Stimulated activated CD8-positive, alpha-beta memory T cell treated with anti-CD3 and anti-CD28 coated beads, Interleukin-7, amount 100 ng/mL, for 4 hours (primary cell): ENCODE results near the gene ACTR5.

Experiments used
- DNase-seq, 2 donors: peaks; one replicate each; pipeline ENCODE4 v3.0.0-alpha.2; 2020; ENCODE audit warnings: low read depth in 2 of 2

The ACTR5 gene

DNA sequence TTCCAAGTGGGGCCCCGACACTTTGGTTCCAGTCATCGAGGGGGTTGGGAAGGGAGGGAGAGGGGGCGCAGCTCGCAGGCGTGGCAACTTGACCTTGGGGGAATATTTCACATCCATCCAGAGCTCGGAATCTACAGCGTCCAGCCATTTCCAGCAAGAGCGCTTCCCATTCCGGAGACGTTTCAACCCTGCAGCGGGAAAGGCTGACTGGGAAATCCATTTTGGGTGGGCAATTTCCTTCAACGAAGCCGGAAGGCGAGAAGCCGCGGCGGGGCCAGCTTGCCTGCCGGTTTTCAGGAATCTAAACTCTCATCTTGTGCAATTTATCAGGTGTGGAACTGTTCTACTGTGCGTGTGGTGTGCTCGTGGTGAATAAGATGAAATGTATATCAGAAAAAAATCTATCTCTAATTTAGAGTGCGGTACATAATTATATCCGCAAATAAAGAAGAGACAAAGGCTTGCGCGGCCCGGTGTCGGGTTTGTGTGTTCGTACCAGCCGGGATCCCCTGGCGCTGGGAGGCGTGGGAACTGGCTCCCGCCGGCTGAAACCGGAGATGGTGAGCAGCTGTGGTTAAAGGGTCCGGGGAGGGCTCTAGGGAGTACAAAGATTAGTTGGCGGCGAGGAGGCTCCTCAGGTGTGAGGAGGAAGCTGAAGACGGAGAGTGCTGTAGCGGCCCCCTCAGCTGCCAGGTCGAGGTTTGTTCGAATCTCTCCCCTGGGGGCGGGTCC is 19.2 kb upstream of the ACTR5 start:
- DNase-seq: no peak

DNA sequence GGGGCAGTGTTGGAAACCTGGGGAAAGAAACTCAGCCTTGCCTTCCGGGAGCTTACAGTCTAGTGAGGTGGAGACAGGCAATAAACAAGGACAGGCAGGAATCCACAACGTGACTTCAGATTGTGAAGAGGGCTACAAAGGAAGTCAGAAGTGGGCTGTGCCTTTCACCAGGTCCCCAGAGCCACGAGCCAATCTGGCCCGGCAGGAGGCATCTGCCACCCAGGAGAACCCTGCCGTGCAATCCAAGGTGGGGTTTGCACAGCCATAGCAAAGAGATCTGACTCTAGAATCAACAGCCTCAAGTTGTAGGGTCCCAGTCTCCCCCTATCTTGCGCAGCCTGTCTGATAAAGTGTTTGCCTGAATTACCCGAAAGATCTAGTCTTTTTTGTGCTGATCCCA is 18.5 kb upstream of the ACTR5 start:
- no peak for DNase-seq

DNA sequence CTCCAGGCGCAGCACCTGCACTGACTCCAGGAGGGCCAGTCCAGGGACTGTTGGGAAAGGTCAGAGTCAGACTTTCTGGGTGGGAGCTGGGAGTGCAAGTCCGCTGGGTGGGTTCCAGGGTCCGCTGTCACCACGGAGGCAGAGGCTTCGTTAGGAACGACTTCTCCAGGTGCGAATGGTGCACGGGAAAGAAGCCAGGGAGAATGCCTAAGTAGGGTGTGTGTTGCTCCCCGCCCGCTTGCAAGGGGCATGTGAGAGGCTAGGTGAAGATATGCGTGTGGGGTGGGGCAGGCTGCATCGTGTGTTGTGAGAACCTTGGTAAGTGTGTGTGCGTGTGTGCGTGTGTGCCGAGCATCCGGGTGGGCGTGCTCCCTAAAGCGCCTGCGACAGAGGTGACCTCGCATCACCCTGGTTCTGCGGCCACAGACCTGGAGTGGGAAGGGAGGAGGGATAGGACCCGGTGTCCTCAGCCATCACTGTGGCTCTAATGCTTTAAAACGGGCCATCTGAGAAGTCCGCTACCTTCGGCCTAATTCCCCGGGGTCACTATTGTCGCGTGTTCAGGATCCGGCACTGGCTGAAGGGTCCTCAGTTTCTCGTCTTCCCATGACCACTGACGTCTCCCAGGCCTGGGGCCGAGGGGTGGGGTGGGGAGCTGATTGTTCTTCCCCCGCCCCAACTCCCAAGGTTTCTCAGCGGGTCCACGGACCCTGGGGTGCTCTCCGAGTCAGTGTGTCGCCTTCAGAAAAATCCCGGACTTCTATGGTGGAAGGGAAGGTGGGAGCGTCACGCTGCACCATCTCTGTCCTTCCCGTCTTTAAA is 17.9 kb upstream of the ACTR5 start:
- no peak for DNase-seq

DNA sequence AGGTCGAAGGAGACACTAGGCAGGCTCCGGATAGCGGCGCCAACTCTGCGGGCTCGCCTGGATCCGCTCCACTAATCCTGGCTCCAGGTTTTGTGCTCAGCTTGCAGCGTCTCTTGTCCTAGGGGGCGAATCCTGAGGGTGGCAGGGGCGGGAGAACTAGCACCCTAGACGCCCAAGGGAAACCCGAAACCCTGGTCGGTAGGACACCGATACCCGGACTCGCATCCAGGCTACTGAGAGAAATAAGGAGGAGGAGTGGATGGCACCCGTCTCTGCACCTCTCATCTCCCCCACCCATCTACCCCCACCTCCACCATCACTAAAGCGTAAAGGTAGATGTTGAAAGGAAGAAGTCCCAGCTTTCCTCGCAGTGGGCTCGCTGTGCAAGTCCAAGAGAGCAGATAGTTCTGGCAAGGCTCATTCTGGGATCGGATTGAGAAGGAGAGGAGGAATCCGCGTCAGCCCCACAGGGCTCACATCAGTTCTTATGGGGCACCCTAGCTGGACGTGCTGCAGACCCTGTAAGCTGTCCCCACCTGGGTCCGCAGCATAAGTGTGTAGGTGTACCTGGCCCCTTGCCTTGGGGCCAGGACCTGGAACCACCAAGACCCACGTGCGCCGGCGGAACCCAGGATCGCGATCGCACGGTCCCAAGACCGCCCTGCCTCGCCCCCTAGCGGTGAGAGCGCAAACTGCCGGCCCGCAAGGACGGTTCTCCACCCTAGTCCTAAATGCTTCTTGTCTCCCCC is 17.1 kb upstream of the ACTR5 start:
- DNase-seq: peak; percentile 51 to 61

DNA sequence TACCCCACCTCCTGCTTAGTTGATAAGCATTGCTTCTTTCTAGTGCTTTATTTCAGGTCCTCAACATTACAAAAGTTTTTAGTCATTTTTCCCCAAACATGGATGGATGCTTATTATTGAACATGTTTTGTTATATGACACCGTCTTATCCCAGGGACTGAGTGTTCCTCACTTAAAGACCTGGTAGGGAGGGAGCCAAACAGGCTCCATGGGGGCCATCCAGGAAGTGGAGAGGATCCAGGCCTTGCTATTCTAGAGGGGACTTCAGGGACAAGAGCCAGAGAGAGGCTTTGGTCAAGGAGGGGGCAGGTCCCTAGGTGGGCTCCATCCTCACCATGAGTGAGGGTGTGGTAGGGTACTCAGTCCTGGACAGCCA is 16.5 kb upstream of the ACTR5 start:
- no peak for DNase-seq

DNA sequence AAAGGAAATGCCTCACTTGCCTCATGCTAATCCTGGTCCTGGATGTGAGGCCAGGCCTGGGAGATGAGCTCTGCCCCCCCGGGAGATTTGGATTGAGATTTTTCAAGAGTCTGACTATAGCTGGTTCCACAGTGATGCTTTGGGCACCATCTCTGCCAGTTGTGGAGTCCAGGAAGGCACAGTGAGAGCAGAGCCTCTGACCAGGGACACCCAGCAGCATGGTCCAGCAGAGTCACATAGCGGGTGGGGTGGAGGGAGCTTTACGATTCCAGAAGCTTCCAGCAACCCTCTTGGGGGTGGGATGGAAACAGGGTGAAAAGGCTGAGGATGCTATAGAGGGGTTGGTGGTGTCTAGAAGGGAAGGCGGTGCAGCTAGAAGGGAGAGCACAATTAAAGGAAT is 15.3 kb upstream of the ACTR5 start:
- DNase-seq: no peak

DNA sequence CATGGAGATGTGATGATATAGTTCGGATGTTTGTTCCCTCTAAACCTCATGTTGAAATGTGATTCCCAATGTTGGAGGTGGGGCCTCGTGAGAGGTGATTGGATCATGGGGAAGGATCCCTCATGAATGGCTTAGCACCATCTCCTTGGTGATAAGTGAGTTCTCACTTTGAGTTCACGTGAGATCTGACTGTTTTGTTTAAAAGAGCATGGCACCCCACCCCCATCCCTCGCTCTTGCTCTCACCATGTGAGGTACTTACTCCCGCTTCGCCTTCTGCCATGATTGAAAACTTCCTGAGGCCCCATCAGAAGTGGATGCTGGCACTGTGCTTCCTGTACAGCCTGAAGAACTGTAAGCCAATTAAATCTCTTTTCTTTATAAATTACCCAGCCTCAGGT is 13.1 kb upstream of the ACTR5 start:
- no peak for DNase-seq

DNA sequence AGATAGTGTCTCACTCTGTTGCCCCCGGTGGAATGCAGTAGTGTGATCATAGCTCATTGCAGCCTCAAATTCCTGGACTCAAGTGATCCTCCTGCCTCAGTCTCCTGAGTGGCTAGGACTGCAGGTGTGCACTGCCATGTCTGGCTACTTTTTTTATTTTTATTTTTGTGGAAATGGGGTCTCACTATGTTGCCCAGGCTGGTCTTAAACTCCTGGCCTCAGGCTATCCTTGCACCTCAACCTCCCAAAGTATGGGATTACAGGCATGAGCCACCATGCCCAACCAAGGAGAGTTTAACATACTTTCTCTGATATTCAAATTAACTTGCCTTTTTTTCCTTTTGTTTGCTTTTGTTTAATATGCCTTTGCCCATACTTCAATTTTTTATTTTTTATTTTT is 10.4 kb upstream of the ACTR5 start:
- no peak for DNase-seq

DNA sequence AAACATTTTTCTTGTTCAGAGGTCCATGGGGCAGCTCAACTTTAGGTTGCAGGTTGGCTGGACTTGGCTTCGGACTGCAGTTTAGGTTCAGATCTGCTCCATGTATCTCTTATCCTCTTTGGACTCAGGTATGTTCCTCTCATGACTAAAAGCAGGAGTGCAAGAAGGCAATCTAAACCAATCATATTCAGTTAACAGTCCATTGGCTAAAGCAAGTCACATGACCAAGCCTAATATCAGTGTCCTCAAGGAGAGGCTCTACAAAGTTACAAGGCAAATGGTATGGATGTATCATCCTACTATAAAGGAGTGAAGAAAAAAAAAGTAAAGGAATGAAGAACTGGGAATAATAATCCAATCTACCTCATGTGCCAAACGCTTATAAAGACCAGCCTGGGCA is 2.5 kb upstream of the ACTR5 start:
- no peak for DNase-seq

DNA sequence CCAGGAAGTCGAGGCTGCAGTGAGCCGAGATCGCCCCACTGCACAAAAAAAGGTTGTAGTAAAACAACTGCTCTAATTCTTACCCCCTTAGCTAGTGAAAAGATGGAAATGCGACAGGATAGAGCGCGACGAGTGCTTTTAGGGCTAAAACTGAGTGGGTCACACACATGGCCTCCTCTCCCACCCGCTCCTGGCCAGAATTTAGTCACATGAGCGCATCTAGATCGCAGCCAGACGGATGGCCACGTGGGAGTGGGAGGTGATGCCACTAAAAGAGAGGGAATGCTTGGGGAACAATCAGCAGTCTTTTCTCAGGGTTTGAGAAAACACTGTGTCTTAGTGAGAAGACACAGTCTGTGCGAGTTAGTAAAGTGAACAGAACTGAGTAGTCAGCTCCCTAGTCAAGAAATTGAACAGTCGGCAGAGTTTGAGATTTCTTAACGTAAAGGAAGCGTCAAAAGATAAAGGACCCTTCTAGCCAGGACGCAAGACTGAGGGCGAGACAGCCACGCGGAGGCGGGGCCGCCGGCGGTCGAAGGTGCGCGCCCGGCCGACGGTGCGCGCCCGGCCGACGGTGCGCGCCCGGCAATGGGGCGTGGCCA is 664 bp upstream of the ACTR5 start:
- no peak for DNase-seq

DNA sequence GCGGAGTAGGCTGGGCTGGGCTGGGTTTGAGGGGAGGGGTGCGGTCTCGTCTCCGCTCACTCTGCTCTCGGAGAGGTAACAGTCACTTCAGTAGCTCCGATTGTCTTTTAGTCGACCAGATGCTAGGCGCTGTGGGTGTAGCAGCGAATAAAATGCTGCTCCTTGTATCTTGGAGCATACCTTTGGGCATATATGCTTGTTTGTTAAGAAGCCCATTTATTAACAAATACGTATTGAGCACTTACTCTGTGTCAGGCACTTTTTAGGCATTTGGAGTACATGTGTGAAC is 545 bp downstream of the ACTR5 start:
- DNase-seq: peak; percentile 40 to 53

DNA sequence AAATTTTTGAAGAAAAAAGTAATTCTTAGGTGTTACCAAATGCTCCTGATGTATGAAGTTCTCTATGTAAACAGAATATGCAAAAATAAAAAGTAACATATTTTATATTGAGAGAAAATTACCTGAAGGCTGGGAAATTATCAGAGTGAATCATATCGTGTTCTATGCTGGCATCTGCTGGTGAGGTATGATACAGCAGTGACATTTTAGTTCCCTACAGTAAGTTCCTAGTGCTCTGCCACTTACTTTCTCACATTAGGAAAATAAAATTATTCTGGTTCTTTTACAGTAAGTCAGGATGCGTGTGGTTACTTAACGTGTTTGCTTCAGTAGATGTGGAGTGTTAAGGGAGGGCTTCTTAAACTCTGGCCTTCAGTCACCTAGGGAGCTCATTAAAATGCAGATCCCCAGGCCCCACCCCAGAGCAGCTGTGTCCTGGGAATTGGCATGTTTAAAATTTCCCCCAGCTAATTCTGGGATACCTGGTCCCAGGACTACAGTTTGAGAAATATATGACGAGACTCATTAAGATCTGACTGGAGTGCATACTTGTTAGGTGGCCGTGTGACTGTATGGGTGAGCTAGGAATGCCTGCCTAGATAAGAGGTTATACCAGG is 3.2 kb downstream of the ACTR5 start:
- no peak for DNase-seq

DNA sequence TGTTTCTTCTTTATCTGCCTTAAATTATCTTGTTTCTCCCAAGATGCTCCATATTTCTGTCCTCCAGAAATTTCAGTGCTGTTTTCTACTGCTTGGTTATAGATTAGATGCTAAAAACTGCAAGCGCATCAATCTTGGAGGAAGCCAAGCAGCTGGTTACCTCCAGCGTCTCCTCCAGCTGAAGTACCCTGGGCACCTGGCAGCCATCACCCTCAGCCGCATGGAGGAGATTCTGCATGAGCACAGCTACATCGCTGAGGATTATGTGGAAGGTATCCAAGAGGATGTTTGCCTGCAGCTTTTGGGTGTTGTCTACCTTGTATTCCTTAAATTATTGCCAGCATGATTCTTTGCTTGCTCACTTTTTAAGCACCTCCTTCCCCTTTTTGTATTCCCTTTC is 3.8 kb downstream of the ACTR5 start:
- no peak for DNase-seq

DNA sequence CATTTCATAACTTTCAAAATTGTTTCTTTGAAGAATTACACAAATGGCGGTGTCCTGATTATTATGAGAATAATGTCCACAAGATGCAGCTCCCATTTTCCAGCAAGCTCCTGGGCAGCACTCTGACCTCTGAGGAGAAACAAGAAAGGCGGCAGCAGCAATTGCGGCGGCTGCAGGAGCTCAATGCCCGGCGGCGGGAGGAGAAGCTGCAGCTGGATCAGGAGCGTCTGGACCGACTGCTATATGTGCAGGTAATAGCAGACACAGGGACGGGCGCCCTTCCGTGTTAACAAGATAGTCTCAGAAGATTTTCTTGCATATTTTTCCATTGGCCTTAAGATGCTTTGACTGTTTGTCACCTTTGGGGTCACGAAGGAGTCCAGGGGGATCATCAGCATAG is 6.7 kb downstream of the ACTR5 start:
- DNase-seq: no peak

DNA sequence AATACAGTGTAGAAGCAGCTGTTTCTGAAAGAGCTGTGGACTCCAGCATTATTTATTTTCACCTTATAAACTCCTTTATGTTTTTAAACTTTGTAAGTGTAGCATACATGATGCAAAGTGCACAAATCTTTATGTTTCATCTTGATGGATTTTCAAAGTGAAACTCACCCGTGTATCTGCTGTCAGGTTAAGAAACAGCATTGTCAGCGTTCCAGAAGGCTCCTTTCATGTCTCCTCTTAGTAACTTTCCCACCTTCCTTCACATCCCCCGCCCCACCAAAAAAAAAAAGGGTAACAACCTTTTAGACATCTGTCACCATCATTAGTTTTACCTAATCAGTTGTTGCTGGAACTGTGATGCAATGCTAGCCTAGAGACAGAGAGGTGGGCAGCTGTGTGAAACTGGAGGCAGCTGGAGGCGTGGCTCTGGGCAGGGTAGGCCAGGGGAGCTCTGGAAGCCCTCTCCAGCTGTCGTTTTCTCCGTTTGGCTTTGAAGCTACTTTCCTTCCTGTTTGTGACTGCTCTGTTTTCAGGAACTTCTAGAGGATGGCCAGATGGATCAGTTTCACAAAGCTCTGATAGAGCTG is 7.2 kb downstream of the ACTR5 start:
- no peak for DNase-seq

DNA sequence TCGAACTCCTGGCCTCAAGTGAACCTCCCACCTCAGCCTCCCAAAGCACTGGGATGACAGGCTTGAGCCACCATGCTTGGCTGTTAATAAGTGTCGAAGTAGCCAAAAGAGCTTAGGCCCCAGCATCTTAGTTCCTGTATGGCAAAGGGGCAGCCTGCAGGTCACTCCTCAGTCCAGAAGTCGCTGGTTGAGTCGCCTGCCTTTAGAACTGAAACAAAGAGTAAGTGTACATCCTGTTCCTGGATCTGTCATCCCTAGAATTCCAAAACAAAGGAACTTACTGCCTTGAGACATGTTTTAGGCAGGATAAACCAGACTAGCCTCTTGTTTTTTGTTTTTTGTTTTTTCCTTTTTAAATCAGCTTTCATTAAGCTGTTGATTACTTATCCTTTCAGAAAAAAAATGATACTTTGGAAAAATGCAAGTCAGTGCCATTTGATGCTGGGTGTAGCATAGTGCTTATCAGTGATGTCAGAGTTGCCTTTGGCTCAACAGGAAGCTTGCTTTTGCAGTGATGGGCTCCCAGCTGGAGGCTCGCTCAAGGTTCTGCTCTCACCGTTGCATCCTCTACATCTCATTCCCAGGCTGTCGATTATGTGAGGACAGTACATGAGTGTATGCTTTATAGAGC is 9.0 kb downstream of the ACTR5 start:
- DNase-seq: no peak

DNA sequence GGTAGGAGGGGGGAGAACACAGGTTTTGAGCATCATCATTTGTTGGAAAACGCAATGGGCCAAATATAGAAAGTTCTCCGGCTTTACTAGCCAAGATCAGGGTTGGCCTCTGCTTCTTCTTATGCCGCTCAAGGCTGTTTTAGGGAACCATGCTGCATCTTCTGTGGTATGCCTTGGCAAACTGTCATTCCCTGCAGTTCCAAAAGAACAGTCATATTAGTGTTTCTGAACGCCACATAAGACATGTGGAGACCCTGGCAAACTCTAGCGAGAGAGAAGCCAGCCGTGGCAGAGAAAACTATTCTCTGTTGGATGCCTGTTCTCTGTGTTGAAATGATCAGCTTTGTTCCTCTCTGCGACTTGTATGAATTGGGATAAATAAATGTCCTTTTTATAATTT is 10.8 kb downstream of the ACTR5 start:
- no peak for DNase-seq

DNA sequence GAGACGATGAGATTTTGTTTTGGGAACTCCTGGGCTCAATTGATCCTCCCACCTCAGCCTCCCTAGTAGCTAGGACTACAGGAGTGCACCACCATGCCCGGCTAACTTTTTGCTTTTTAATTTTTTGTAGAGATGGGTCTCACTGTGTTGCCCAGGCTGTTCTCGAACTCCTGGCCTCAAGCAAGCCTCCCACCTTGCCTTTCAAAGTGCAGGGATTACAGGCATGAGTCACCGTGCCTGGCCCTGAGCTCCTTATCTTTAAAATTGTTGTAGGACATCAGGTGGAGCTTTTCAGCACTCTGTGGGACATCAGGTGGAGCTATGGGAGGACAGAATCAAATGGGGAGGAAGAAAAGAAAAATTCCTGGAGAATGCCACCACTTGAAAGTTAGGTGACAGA is 12.7 kb downstream of the ACTR5 start:
- DNase-seq: no peak

DNA sequence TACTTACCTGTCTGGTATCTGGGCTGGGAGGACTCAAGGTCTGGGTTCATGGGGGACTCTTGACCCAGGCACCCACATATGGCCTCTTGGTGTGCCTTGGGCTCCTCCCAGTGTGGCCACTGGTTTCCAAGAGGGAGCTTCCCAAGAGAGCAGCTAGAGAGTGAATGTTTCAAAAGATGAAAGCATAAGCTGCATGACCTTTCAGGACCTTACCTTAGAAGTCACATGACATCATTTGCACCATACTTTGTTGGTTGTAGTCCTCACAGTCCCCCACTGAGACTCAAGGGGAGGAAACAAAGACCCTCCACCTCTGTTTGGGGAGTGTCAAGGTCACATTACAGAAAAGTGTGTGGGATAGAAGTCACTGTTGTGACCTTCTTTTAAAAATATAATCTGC is 13.9 kb downstream of the ACTR5 start:
- DNase-seq: no peak

DNA sequence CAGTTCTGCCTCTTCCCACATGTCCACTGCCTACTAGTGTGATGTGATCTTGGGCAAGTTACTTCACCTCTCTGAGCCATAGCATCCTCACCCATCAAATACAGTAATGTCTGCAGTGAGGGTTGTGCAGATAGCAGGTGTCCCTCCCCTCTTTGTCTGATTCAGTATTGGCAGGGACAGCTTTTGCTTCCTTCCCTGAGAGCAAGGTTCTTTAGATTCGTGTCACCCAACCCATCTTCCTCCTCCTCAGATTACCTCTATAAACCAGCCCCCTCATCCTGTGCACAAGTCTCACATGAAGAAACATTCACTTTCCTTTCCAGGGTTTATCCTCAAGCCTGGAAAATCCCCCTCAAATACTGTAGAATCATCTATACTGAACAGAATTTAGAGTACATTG is 15.4 kb downstream of the ACTR5 start:
- DNase-seq: no peak

DNA sequence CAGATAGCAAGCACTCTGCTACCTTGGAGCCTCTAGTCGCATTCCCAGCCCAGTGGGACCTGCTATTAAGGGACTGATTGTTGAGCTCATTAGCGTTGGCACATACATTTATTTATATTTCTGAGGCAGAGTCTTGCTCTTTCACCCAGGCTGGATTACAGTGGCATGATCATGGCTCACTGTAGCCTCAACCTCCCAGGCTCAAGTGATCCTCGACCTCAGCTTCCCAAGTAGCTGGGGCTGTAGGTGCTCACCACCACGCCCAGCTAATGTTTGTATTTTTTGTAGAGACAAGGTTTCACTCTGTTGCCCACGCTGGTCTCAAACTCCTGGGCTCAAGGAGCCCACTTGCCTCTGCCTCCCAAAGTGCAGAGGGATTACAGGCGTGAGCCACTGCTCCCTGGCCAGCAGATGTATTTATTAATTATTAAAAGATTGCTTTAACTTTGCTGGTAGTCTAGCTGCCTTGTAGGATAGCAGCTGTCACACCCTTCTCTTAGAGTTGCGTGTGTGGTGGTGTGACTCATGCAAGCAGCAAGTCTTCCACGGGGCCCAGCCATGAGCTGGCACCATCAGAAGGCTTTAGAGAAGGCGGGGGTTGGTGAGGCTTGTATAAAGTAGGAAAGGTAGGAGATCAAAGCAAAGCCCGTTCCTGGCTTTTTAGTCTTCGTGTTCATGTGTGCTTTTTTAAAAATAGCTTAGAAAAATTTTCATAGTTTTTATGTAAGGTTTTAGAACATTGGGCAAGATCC is 16.5 kb downstream of the ACTR5 start:
- DNase-seq: peak; percentile 12 to 43
